IMR-90 (cell line): ENCODE data around the gene TMEM184C. TPM values are rescaled to one million over a fixed set of nuclear protein-coding genes. Genes with fewer than 3 reads are reported as not detected.

Experiments
- ATAC-seq: fragments of 200-7000 bp; cut with Tn5 transposase; 2 replicates; pipeline ENCODE4 v1.9.1; 2020; ENCODE audit warnings: low read depth, mild to moderate bottlenecking, moderate library complexity
- BruUV-seq: library from RNA; stranded (reverse); fragments of 400-500 nt; replicated peaks from 2 replicates; lab custom pipeline; 2021; lab: Mats Ljungman, UMichigan
- CTCF ChIA-PET: fragments of 300-600 bp; formaldehyde crosslinking; extraction: SDS; loops from one replicate; lab custom pipeline; 2021; ENCODE audit warnings: antibody characterized with exemption; lab: Yijun Ruan, JAX
- POLR2A ChIA-PET: fragments of 300-600 bp; sonication (Branson Sonifier 250); formaldehyde crosslinking; loops from one replicate; lab custom pipeline; 2022; ENCODE audit warnings: antibody characterized with exemption; ENCODE audit not compliant: unreplicated experiment; lab: Charles Lee
- DNase-seq: peaks from one replicate; pipeline ENCODE4 v3.0.0; 2013
- H2AFZ ChIP-seq: replicated peaks from 2 replicates; pipeline ENCODE3; 2013; ENCODE audit warnings: low read length, mild to moderate bottlenecking; ENCODE audit not compliant: poor library complexity
- H2AK5ac ChIP-seq: 2 replicates; pipeline ENCODE4 v1.6.1; 2013; ENCODE audit warnings: low read depth, low read length, inconsistent platforms
- H2AK9ac ChIP-seq: replicated peaks from 2 replicates; pipeline ENCODE3; 2013; ENCODE audit warnings: mild to moderate bottlenecking, low read depth, low read length, moderate library complexity; ENCODE audit not compliant: poor library complexity
- H2BK120ac ChIP-seq: 2 replicates; pipeline ENCODE4 v1.6.1; 2013; ENCODE audit warnings: low read depth, low read length, inconsistent platforms
- H2BK15ac ChIP-seq: 3 replicates; pipeline ENCODE4 v1.6.1; 2013; ENCODE audit warnings: low read depth, low read length, inconsistent platforms
- H2BK20ac ChIP-seq: 2 replicates; pipeline ENCODE4 v1.6.1; 2013; ENCODE audit warnings: low read depth, mild to moderate bottlenecking, inconsistent platforms, low read length, moderate library complexity
- H2BK5ac ChIP-seq: 2 replicates; pipeline ENCODE4 v1.6.1; 2013; ENCODE audit warnings: mild to moderate bottlenecking, low read depth, low read length, inconsistent platforms; ENCODE audit not compliant: poor library complexity, severe bottlenecking
- H3K14ac ChIP-seq: replicated peaks from 2 replicates; pipeline ENCODE4 v1.6.1; 2013; ENCODE audit warnings: low read depth, low read length, inconsistent platforms
- H3K18ac ChIP-seq: 2 replicates; pipeline ENCODE4 v1.6.1; 2013; ENCODE audit warnings: low read depth, low read length, control low read depth
- H3K23ac ChIP-seq: 2 replicates; pipeline ENCODE4 v1.6.1; 2013; ENCODE audit warnings: low read depth, low read length, inconsistent platforms
- H3K27ac ChIP-seq: 2 replicates; pipeline ENCODE4 v1.5.1; 2013; ENCODE audit warnings: mild to moderate bottlenecking, control low read depth, low read length; ENCODE audit not compliant: insufficient read depth
- H3K27me3 ChIP-seq: 2 replicates; pipeline ENCODE4 v1.6.1; 2013; ENCODE audit warnings: low read length; ENCODE audit not compliant: control insufficient read depth, insufficient read depth
- H3K36me3 ChIP-seq: 2 replicates; pipeline ENCODE4 v1.6.1; 2013; ENCODE audit warnings: low read length, mixed read lengths; ENCODE audit not compliant: control insufficient read depth, insufficient read depth
- H3K4ac ChIP-seq: 2 replicates; pipeline ENCODE4 v1.6.1; 2013; ENCODE audit warnings: low read depth, low read length, inconsistent platforms
- H3K4me1 ChIP-seq: 2 replicates; pipeline ENCODE4 v1.6.1; 2013; ENCODE audit warnings: low read length, mixed read lengths; ENCODE audit not compliant: control insufficient read depth, insufficient read depth
- H3K4me2 ChIP-seq: 2 replicates; pipeline ENCODE4 v1.6.1; 2013; ENCODE audit warnings: low read depth, mild to moderate bottlenecking, control low read depth, low read length, moderate library complexity
- H3K4me3 ChIP-seq: 2 replicates; pipeline ENCODE4 v1.5.1; 2013; ENCODE audit warnings: low read depth, mild to moderate bottlenecking, control low read depth, low read length, moderate library complexity; ENCODE audit not compliant: insufficient read depth
- H3K56ac ChIP-seq: 2 replicates; pipeline ENCODE4 v1.6.1; 2013; ENCODE audit warnings: low read length, inconsistent platforms; ENCODE audit not compliant: insufficient read depth; ENCODE audit errors: extremely low read depth
- H3K79me1 ChIP-seq, 2 experiments: 2 replicates each; pipeline ENCODE4 v1.6.1; 2013; ENCODE audit warnings: low read length in 2 of 2, inconsistent platforms in 1 of 2, low read depth in 1 of 2
- H3K9ac ChIP-seq: 2 replicates; pipeline ENCODE4 v1.6.1; 2013; ENCODE audit warnings: low read depth, low read length, control low read depth
- H3K9me1 ChIP-seq: 2 replicates; pipeline ENCODE4 v1.6.1; 2013; ENCODE audit warnings: low read length, inconsistent platforms; ENCODE audit not compliant: insufficient read depth
- H3K9me3 ChIP-seq: 2 replicates; pipeline ENCODE4 v1.6.1; 2013; ENCODE audit warnings: low read length; ENCODE audit not compliant: control insufficient read depth, insufficient read depth
- H4K20me1 ChIP-seq: 2 replicates; pipeline ENCODE4 v1.6.1; 2013; ENCODE audit warnings: low read length, inconsistent platforms; ENCODE audit not compliant: insufficient read depth
- H4K5ac ChIP-seq: 2 replicates; pipeline ENCODE4 v1.6.1; 2013; ENCODE audit warnings: mild to moderate bottlenecking, low read depth, low read length, control low read depth
- H4K8ac ChIP-seq, 2 experiments: 2 replicates each; pipeline ENCODE4 v1.6.1; 2013; ENCODE audit warnings: low read depth in 2 of 2, low read length in 2 of 2, control low read depth in 1 of 2, inconsistent platforms in 1 of 2
- H4K91ac ChIP-seq: 2 replicates; pipeline ENCODE4 v1.6.1; 2013; ENCODE audit warnings: low read depth, low read length, inconsistent platforms; ENCODE audit not compliant: insufficient read depth
- BHLHE40 ChIP-seq: fragments of 150-350 bp; IDR thresholded peaks from 2 replicates; pipeline ENCODE4 v1.6.1; 2016; ENCODE audit warnings: mild to moderate bottlenecking, low read depth, low read length
- ELK1 ChIP-seq: fragments of 150-350 bp; IDR thresholded peaks from 2 replicates; pipeline ENCODE4 v1.6.1; 2016; ENCODE audit warnings: low read depth, mild to moderate bottlenecking, low read length, moderate library complexity, borderline replicate concordance
- FOS ChIP-seq: fragments of 150-350 bp; IDR thresholded peaks from 2 replicates; pipeline ENCODE4 v1.6.1; 2016; ENCODE audit warnings: low read depth, low read length
- NFE2L2 ChIP-seq: fragments of 150-350 bp; IDR thresholded peaks from 2 replicates; pipeline ENCODE4 v1.6.1; 2016; ENCODE audit warnings: low read depth, mild to moderate bottlenecking, low read length
- RFX5 ChIP-seq: IDR thresholded peaks from 2 replicates; pipeline ENCODE4 v1.8.0; 2012; ENCODE audit warnings: low read depth, mild to moderate bottlenecking, low read length, moderate library complexity
- WGBS, 2 experiments: methylation state at CpG; one replicate each; pipeline versions ENCODE4 v1.1.5 to v1.1.7; 2013; ENCODE audit warnings: missing lambda C conversion rate in 2 of 2; ENCODE audit not compliant: insufficient read length in 1 of 2; ENCODE audit errors: extremely low coverage in 2 of 2; 5-methylcytosine and 5-hydroxymethylcytosine counted together
- dilution Hi-C: fragments of 300-500 bp; cut with HindIII; formaldehyde crosslinking; loops from one replicate; pipeline ENCODE4 v1.14.3; 2018; ENCODE audit warnings: low sequenced_read_pairs; ENCODE audit not compliant: unreplicated experiment
- in situ Hi-C: fragments of 300-500 bp; cut with MboI; formaldehyde crosslinking; loops from 3 replicates; pipeline ENCODE4 v1.14.3; 2019; ENCODE audit warnings: low sequenced_read_pairs, inconsistent platforms, mixed read lengths
- intact Hi-C: fragments of 100-400 bp; cut with micrococcal nuclease; formaldehyde crosslinking; loops from 2 replicates; pipeline ENCODE4 v1.10.0; 2022
- polyA plus RNA-seq, 3 experiments: library from polyadenylated mRNA; depleted of rRNA; stranded (reverse); fragments of >200 nt; gene quantifications; 2 replicates each; pipeline ENCODE4 v1.2.3, GENCODE V29; 2012; ENCODE audit warnings: low replicate concordance in 1 of 3
- total RNA-seq: library from RNA; depleted of rRNA; stranded (reverse); fragments of >200 nt; gene quantifications from 2 replicates; pipeline ENCODE4 v1.2.3, GENCODE V29; 2012
- TF ChIP-seq, protein P1 (sequence below): fragments of 150-350 bp; IDR thresholded peaks from 2 replicates; pipeline ENCODE4 v1.6.1; 2017; ENCODE audit warnings: mild to moderate bottlenecking, antibody characterized with exemption, low read length, low read depth

Gene TMEM184C
- total and polyA plus RNA-seq, 2 of the 4 experiments (the other 2 are of a cell fraction) = 17.4 to 67.6 TPM

DNA sequence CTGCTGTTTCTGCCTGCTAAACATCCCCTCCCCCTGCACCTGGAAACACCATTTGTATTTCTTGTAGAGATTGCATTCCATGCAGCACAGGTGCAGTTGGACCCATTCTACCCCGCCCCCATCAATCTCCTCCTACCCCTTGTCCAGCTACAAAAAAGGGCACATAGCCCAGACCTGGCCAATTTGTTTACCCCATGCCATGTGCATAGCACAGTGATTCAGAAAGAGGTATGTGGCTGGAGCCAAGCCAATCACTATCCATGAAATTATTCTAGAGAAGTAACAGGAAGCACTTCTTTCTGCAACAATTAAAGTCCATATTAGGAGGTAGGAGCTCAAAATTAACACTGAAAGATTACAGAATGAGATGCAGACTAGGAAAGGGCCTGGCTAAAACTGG lies 20.2 kb upstream of the TMEM184C start (continued):
- TF ChIP-seq RFX5 = no peak

DNA sequence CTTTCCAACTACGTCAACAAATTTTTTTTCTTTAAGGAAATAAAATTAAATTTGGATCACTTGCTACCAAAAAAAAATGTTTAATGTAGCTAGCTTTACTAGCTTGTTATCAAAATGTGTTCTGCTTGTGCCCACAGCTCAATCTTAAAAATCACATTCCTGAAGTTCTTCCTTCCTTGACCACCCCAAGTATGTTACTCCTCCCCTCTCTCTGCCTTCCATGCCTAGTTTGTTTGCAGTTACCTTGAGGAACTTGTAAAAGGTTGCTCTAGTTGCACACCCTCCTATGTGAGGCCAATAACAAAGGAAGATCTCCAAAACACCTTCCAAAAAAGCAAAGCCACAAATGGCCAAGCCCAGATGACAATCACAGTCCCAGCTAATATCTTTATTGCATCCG lies 19.6 kb upstream of the TMEM184C start:
- Histone ChIP-seq H3K4me3 (no peak overlapping the region), H3K4me1 (peaks cover 16% of the 10 kb centered on the region), H3K14ac (peak overlapping the region; percentile 100), H2AK5ac (peak overlapping the region; percentile 88), H3K36me3 (no peaks in the 10 kb centered on the region), H3K4ac (peak overlapping the region; percentile 99), H4K91ac (peak overlapping the region; percentile 98), H3K9me1 (peaks cover 12% of the 10 kb centered on the region), H3K9ac (peak overlapping the region; percentile 66), H2BK5ac (peak overlapping the region; percentile 98), H3K56ac (peak overlapping the region; percentile 92), H4K8ac (peak overlapping the region; percentile 93 to 99), H3K79me1 (peaks cover 0 to 4% of the 10 kb centered on the region in 2 experiments; a peak in 1 of 4 replicates), H4K20me1 (no peaks in the 10 kb centered on the region), H3K18ac (peak overlapping the region; percentile 96), H3K23ac (peak overlapping the region; percentile 98), H4K5ac (peak overlapping the region; percentile 97), H3K9me3 (no peaks in the 10 kb centered on the region), H2BK15ac (peak overlapping the region; percentile 86), H2BK120ac (peak overlapping the region; percentile 100), H3K27ac (peak overlapping the region; percentile 76), H2BK20ac (peak overlapping the region; percentile 99), H2AFZ (peak overlapping the region; percentile 90), H3K27me3 (no peaks in the 10 kb centered on the region), H2AK9ac (peak overlapping the region; percentile 86), H3K4me2 (peak overlapping the region; percentile 36; the same call in 1 of the 2 replicates)
- ATAC-seq = 0 out of 2 replicates have a peak, but pooled peaks have one; percentile 4
- dilution Hi-C loops = no loop called here
- in situ Hi-C loops = loop anchor here (5.0 to 25.0 kb wide), 3 partner anchors 270 to 1260 kb away; no protein-coding TSS in a partner anchor
- ChIA-PET POLR2A (no interaction called here), CTCF (interaction anchor here (0.6 to 2.0 kb wide), 4 partner anchors 20 to 269 kb away, joined by 3 to 9 read pairs (median 4); no protein-coding TSS in a partner anchor)
- no peak for TF ChIP-seq ELK1
- no peak for TF ChIP-seq RFX5
- TF ChIP-seq FOS = no peak
- TF ChIP-seq, protein P1, sequence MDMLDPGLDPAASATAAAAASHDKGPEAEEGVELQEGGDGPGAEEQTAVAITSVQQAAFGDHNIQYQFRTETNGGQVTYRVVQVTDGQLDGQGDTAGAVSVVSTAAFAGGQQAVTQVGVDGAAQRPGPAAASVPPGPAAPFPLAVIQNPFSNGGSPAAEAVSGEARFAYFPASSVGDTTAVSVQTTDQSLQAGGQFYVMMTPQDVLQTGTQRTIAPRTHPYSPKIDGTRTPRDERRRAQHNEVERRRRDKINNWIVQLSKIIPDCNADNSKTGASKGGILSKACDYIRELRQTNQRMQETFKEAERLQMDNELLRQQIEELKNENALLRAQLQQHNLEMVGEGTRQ = no peak
- TF ChIP-seq BHLHE40 = no peak
- TF ChIP-seq NFE2L2 = no peak
- no peak for DNase-seq
- WGBS, 2 experiments = no CpG with 5 or more reads among the region's 2 CpGs
- no TSS peak for BruUV-seq
- intact Hi-C loops = loop anchor here (2.0 kb wide), 1 partner anchor 269 kb away; no protein-coding TSS in a partner anchor
